IPS-18c (cell line): Measurements from ENCODE around the gene TOLLIP.
"Not testable (repeated sequence)": the region's sequence is repeated elsewhere in the genome, so short reads cannot be mapped to it uniquely, and the experiment has no call there.

Experiments
- H3K4me3 ChIP-seq: 2 replicates; pipeline ENCODE4 v1.7.0; 2013; ENCODE audit warnings: low read depth, mild to moderate bottlenecking, low read length, moderate library complexity; ENCODE audit not compliant: insufficient read depth
- H3K9me3 ChIP-seq: one replicate; pipeline ENCODE4 v1.6.1; 2013; ENCODE audit warnings: mild to moderate bottlenecking, low read length, moderate library complexity; ENCODE audit not compliant: control insufficient read depth, insufficient read depth

The TOLLIP gene

GRCh38 chr11:1280116-1281035 lies 29.1 kb downstream of the TOLLIP start:
- H3K4me3 ChIP-seq: no peak overlapping the region
- H3K9me3 ChIP-seq: no peaks in the 10 kb centered on the region

DNA sequence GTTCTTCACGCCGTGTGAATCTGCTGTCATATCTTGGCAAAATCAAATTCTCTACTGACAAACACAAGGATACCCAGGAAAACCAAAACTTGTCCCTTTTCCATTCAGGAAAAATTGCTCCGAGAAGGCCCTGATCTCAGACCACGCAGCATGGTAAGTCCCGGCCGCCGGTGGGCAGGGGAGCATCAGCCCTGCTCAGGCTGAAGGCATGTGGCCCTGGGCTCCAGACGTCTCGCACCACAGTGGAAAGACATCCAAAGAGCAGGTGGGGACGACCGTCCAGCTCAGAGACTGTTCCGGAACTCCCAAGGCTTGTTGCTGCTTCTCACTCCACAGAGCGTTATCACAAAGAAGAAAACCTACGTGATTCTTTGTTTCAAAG lies 29.8 kb downstream of the TOLLIP start:
- Histone ChIP-seq H3K4me3 (no peak overlapping the region), H3K9me3 (no peaks in the 10 kb centered on the region)

GRCh38 chr11:1278766-1279673 lies 30.4 kb downstream of the TOLLIP start:
- Histone ChIP-seq H3K4me3 (no peak overlapping the region), H3K9me3 (no peaks in the 10 kb centered on the region)

DNA sequence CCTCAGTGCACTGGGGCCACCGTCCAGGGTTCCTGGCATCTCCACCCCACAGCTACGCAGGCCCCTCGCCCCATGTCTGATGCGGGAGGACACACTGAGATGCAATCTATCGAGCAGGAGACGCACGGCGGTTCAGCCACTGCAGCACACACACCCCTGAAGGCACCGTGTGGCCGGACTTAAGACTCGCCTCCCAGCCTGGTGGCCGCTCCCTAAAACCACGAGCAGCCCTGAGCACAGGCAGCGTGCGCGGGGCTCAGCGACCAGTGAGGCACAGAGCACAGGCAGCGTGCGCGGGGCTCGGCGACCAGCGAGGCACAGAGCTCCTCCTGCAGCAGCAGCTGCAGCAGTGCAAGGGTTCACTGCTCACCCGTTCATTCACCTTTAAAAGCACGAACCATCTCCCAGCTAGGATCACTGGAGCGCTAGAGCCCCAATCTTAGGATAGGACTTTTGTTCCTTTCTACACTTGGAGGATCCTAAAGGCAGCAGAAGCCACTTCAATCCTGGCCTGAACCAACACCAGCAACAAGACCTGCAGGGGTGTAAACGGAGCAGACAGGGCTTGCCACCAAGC lies 31.4 kb downstream of the TOLLIP start:
- no peaks in the 10 kb centered on the region for H3K9me3 ChIP-seq

DNA sequence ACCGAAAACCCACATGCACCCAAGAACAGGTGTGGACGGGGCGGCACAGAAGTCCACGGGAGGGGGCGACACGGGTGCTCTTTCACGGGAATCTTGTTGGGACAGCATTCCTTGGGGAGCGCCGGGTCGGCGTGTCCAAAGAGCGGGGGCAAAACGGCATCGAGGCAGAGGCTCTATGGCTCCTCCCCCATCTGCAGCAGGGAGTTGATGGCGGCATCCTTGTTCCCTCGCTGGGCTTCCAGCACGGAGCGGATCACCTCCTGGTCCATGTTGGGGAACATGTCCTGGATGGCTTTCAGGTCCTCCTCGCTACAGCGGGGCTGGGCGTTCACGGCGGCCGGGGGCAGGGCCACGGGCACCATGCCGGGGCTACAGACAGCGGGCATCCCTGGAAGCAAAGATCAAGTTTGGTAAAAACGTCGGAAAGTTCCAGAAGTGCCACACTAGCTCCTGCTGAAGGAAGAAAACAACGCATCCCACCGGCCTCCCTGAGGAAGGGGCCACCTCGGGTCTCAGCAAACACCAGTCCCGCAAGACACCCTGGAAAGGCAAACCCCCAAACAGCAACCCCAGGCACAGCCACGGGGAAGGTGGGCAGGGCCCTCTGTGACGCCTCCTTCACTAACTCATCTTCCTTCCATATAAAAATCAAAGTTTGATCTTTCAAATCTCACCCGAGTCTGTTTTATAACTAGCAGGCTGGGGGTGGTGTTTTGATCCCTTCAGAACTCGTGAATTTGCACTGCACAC lies 32.4 kb downstream of the TOLLIP start:
- no peaks in the 10 kb centered on the region for H3K9me3 ChIP-seq
- H3K4me3 ChIP-seq: no peak overlapping the region

More for the DNA sequence above, 31.4 kb downstream of the TOLLIP start:
- H3K4me3 ChIP-seq: no peak overlapping the region

DNA sequence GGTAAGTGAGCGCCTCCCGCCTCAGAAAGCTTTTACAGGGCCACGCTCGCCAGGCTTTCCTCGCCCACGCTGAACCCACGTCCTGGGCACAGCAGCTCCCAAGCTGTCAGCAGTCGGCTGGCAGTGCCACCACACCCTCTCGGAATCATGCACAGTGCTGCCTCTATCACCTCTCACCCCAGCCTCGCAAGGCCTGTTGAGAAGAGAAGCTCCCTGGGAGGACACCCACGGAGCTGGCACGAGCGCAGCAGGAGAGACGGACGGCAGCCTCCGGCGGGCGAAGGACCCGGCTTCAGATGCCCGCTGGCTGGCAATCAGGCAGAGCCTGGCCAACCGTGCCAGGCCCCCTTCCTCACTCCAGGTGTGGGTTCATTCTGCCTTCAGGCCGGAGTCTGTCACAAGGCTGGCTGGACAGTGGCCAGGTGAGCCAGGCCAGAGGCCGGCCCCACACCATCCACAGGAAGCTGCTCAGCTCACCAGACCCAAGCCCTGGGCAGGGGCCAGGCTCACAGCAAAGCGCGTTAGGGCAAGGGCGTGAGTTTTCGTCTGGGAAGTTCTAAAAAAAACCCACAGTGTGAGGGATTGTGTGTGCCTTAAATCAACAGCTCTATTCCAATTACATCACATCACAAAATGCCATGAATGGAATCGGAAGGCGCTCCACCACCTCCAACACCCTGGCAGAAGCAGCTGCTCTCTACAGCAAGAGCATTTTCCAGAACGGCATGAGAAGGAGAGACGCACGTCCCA lies 33.2 kb downstream of the TOLLIP start:
- Histone ChIP-seq H3K4me3 (no peak overlapping the region), H3K9me3 (no peaks in the 10 kb centered on the region)

DNA sequence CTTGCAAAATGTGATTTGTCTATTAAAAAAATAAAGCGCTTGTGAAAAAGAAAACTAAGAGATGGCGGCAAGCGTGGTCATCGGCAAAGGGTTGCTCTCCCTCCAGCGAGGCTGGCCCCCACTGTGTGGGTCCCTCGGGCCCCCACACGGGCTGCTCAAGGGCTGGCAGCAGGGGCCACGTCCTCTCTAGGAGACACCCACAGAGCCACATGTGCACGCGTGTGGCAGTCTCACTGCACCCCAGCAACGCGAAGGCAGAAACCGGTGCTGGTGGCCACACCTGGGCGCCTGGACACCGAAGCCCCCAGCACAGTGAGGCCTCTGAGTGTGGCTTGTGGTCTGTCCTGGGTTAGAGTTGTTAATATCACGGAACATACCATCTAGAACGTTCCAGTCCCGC lies 34.4 kb downstream of the TOLLIP start:
- Histone ChIP-seq H3K9me3 (no peaks in the 10 kb centered on the region), H3K4me3 (no peak overlapping the region)

DNA sequence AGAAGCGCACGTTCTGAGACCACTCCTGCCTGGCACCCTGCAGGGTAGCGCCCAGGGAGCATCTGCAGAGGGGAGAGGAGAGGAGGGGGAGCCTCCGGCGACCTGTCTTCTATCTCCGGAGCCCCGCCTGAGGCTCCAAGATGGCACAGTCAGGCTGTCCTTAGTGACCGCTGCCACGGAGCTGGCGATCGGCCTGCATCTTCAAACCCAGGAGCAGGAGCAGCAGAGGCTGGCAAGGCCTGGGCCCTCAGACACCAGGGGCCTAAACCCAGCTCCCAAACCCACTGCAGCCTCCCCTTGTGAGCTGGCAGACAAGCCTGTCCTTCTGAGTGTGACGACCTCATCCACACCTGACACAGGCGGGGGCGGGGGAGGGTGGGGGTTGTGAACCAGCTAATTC lies 34.9 kb downstream of the TOLLIP start:
- no peak overlapping the region for H3K4me3 ChIP-seq
- no peaks in the 10 kb centered on the region for H3K9me3 ChIP-seq

DNA sequence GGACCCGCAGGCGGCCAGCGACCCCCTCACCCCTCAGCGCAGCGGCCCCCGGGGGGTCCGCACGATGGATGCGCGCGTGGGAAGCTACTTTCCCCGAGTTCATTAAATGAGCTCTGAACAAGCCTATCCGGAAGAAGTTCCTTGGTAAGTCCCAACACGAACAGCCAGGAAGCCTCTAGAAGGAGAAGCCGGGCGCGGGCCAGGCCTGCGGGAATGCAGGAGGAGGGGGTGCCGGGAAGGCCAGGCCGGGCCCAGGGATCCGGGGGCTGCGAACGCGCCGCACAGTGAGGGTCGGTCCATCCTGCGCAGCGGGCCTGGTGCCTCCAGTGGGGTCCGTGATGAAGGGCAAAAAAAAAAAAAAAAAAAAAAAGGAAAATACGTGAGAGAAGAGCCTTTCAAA lies 36.9 kb downstream of the TOLLIP start:
- Histone ChIP-seq H3K9me3 (no peaks in the 10 kb centered on the region), H3K4me3 (no peak overlapping the region)

- H3K4me3 ChIP-seq: no peak overlapping the region
- no peaks in the 10 kb centered on the region for H3K9me3 ChIP-seq
These were observed 37.5 kb downstream of the TOLLIP start for GRCh38 chr11:1271927-1272326.

- H3K4me3 ChIP-seq: no peak overlapping the region
- H3K9me3 ChIP-seq: no peaks in the 10 kb centered on the region
These were observed 38.0 kb downstream of the TOLLIP start for GRCh38 chr11:1271406-1271805.

GRCh38 chr11:1271002-1271401 lies 38.4 kb downstream of the TOLLIP start:
- Histone ChIP-seq H3K9me3 (no peaks in the 10 kb centered on the region), H3K4me3 (no peak overlapping the region)

DNA sequence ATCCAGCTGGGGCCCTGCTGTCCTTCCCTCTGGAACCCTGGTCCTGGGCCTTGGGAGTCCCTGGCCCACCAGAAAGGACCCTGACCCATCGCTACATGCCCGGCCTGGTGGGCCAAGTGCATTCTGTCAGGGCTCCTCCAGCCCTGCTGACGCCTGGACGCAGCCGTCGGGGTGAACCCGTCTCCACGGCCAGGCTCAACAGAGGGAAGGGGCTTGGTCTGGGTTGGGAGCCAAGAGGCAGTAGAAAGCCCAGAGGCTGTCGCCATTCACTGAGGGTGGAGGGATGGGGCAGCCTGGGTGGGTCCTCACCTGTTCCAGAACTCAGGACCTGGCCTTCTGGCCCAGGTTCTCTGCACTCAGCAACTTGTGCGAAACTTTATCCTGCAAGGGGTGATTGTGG lies 39.0 kb downstream of the TOLLIP start:
- Histone ChIP-seq H3K4me3 (no peak overlapping the region), H3K9me3 (peaks cover 2% of the 10 kb centered on the region)

GRCh38 chr11:1269957-1270356 lies 39.5 kb downstream of the TOLLIP start:
- no peak overlapping the region for H3K4me3 ChIP-seq
- peaks cover 5% of the 10 kb centered on the region for H3K9me3 ChIP-seq

- no peak overlapping the region for H3K4me3 ChIP-seq
- peaks cover 5% of the 10 kb centered on the region for H3K9me3 ChIP-seq
These were observed 41.9 kb downstream of the TOLLIP start for GRCh38 chr11:1267441-1268100.

- not testable (repeated sequence) for H3K4me3 ChIP-seq, H3K9me3 ChIP-seq
These were observed 42.5 kb downstream of the TOLLIP start for GRCh38 chr11:1266976-1267375.
